Measurements from ENCODE around the gene EVC. TPM values are rescaled to one million over a fixed set of nuclear protein-coding genes. Genes with fewer than 3 reads are reported as not detected.

The EVC gene
- total RNA-seq, 1 experiment from 2014 or later: not detected

- ChIA-PET CTCF (no interaction called here), POLR2A (no interaction called here)
- H3K9me3 ChIP-seq: no peaks in the 10 kb centered on the region
- intact Hi-C loops (cut with micrococcal nuclease; ENCODE audit: unreplicated experiment): no loop called here
- no peaks in the 10 kb centered on the region for H3K36me3 ChIP-seq (ENCODE audit: control insufficient read depth, insufficient read depth, low read length)
- Mint-ChIP-seq H3K4me3 (ENCODE audit: unreplicated experiment) (no peak overlapping the region), H3K27ac (ENCODE audit: unreplicated experiment) (no peak overlapping the region), H3K9me3 (ENCODE audit: unreplicated experiment) (no peaks in the 10 kb centered on the region), H3K36me3 (ENCODE audit: insufficient read depth, unreplicated experiment) (no peaks in the 10 kb centered on the region), H3K4me1 (ENCODE audit: low read depth, unreplicated experiment) (no peaks in the 10 kb centered on the region), H3K27me3 (ENCODE audit: insufficient read depth, unreplicated experiment) (peaks cover 6% of the 10 kb centered on the region)
- no peaks in the 10 kb centered on the region for H3K27me3 ChIP-seq (replicated peaks; ENCODE audit: control insufficient read depth, insufficient read depth, low read length)
- no peaks in the 10 kb centered on the region for H3K4me1 ChIP-seq
- no peak for TF ChIP-seq CTCF (IDR thresholded peaks at IDR 0.05; ENCODE audit: insufficient read depth in 1 of 2, low read depth in 1 of 2, low read length in 1 of 2, severe bottlenecking in 1 of 2, unreplicated experiment in 1 of 2)
- no TSS peak for BruUV-seq (replicated peaks)
- no peak overlapping the region for H3K4me3 ChIP-seq (ENCODE audit: low read depth, low read length)
- no peak for DNase-seq
Observed at GRCh38 chr4:5678977-5679376, 32.0 kb upstream of the EVC start.

- ChIA-PET POLR2A (no interaction called here), CTCF (no interaction called here)
- no peak for DNase-seq
Observed at GRCh38 chr4:5683566-5683965, 27.4 kb upstream of the EVC start.

DNA sequence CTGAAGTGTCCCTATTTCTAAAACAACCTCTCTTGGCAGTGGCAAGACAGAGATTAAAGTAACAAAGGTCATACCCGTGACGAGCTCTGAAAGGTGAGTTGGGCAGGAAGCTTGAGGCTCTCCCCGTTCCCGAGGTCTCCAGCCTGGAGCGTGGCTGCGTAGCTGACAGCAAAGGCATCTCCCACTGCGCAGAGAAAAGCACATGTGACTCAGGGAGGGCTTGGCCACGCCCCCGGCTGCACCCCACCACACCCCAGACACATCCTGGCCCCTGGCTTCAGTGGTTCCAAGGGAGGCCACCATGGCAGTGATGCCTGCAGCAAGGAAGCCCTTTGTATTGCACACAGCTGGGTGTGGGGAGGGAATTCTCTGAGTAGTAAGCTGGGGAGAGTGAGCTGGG lies 25.7 kb upstream of the EVC start:
- no peaks in the 10 kb centered on the region for H3K36me3 Mint-ChIP-seq (ENCODE audit: insufficient read depth, unreplicated experiment)
- H3K9me3 Mint-ChIP-seq (ENCODE audit: unreplicated experiment): no peaks in the 10 kb centered on the region
- DNase-seq: no peak
- BruUV-seq (replicated peaks): no TSS peak
- CTCF ChIA-PET: no interaction called here
- no peaks in the 10 kb centered on the region for H3K9me3 ChIP-seq
- intact Hi-C loops (cut with micrococcal nuclease; ENCODE audit: unreplicated experiment): no loop called here
- no peaks in the 10 kb centered on the region for H3K4me1 ChIP-seq
- H3K27me3 ChIP-seq (replicated peaks; ENCODE audit: control insufficient read depth, insufficient read depth, low read length): no peaks in the 10 kb centered on the region
- H3K4me3 ChIP-seq (ENCODE audit: low read depth, low read length): no peak overlapping the region
- no peaks in the 10 kb centered on the region for H3K4me1 Mint-ChIP-seq (ENCODE audit: low read depth, unreplicated experiment)
- H3K27me3 Mint-ChIP-seq (ENCODE audit: insufficient read depth, unreplicated experiment): peaks cover 11% of the 10 kb centered on the region
- H3K4me3 Mint-ChIP-seq (ENCODE audit: unreplicated experiment): no peak overlapping the region
- TF ChIP-seq CTCF (IDR thresholded peaks at IDR 0.05; ENCODE audit: insufficient read depth in 1 of 2, low read depth in 1 of 2, low read length in 1 of 2, severe bottlenecking in 1 of 2, unreplicated experiment in 1 of 2): no peak
- H3K36me3 ChIP-seq (ENCODE audit: control insufficient read depth, insufficient read depth, low read length): no peaks in the 10 kb centered on the region
- POLR2A ChIA-PET: no interaction called here
- no peak overlapping the region for H3K27ac Mint-ChIP-seq (ENCODE audit: unreplicated experiment)

More at GRCh38 chr4:5683566-5683965, 27.4 kb upstream of the EVC start:
- Histone ChIP-seq H3K36me3 (ENCODE audit: control insufficient read depth, insufficient read depth, low read length) (no peaks in the 10 kb centered on the region), H3K27me3 (replicated peaks; ENCODE audit: control insufficient read depth, insufficient read depth, low read length) (no peaks in the 10 kb centered on the region), H3K9me3 (no peaks in the 10 kb centered on the region), H3K4me3 (ENCODE audit: low read depth, low read length) (no peak overlapping the region), H3K4me1 (no peaks in the 10 kb centered on the region)
- intact Hi-C loops (cut with micrococcal nuclease; ENCODE audit: unreplicated experiment): no loop called here
- Mint-ChIP-seq H3K9me3 (ENCODE audit: unreplicated experiment) (no peaks in the 10 kb centered on the region), H3K4me3 (ENCODE audit: unreplicated experiment) (no peak overlapping the region), H3K27me3 (ENCODE audit: insufficient read depth, unreplicated experiment) (peaks cover 7% of the 10 kb centered on the region), H3K4me1 (ENCODE audit: low read depth, unreplicated experiment) (no peaks in the 10 kb centered on the region), H3K27ac (ENCODE audit: unreplicated experiment) (no peak overlapping the region), H3K36me3 (ENCODE audit: insufficient read depth, unreplicated experiment) (no peaks in the 10 kb centered on the region)
- BruUV-seq (replicated peaks): no TSS peak
- TF ChIP-seq CTCF (IDR thresholded peaks at IDR 0.05; ENCODE audit: insufficient read depth in 1 of 2, low read depth in 1 of 2, low read length in 1 of 2, severe bottlenecking in 1 of 2, unreplicated experiment in 1 of 2): no peak

Data from Caco-2 (cell line).